Measurements from ENCODE around the gene ITGAD. TPM values are rescaled to one million over a fixed set of nuclear protein-coding genes. Genes with fewer than 3 reads are reported as not detected.

The ITGAD gene
- total and polyA plus RNA-seq, 2 of the 13 experiments (the other 11 are each of a cell fraction or from before 2014, with no cell fraction given), result not detected

DNA sequence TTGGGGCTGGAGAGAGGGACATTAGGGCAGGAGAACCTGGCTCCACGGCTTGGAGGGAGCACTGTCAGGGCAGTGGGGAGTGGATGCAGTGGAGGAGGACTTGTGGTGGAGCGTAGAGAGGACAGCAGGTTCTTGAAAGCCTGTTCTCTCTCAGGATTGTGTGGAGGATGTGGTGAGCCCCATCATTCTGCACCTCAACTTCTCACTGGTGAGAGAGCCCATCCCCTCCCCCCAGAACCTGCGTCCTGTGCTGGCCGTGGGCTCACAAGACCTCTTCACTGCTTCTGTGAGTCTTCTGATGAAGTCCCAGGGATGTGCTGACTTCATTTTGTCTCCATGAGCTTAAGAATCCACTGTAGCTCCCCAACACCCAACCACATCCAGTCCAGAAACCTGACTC lies 21.6 kb downstream of the ITGAD start:
- in situ Hi-C loops (cut with HindIII; ENCODE audit: extremely low pct_ligation_motif_present, low pct_unique_long_range_greater_than_20kb), result no loop called here
- no peak for TF ChIP-seq ZNF776 (CRISPR knock-in tag; IDR thresholded peaks at IDR 0.05)
- TF ChIP-seq FOXA1 (IDR thresholded peaks at IDR 0.05), result no peak
- TF ChIP-seq FOXA1 (CRISPR knock-in tag; IDR thresholded peaks at IDR 0.05), result no peak
- no peak for TF ChIP-seq HDAC2 (CRISPR knock-in tag; IDR thresholded peaks at IDR 0.05)
- no peak for TF ChIP-seq ZC3H13 (CRISPR knock-in tag; IDR thresholded peaks at IDR 0.05)
- TF ChIP-seq SKI (IDR thresholded peaks at IDR 0.05; ENCODE audit: partially characterized antibody), result no peak
- TF ChIP-seq, protein P1, sequence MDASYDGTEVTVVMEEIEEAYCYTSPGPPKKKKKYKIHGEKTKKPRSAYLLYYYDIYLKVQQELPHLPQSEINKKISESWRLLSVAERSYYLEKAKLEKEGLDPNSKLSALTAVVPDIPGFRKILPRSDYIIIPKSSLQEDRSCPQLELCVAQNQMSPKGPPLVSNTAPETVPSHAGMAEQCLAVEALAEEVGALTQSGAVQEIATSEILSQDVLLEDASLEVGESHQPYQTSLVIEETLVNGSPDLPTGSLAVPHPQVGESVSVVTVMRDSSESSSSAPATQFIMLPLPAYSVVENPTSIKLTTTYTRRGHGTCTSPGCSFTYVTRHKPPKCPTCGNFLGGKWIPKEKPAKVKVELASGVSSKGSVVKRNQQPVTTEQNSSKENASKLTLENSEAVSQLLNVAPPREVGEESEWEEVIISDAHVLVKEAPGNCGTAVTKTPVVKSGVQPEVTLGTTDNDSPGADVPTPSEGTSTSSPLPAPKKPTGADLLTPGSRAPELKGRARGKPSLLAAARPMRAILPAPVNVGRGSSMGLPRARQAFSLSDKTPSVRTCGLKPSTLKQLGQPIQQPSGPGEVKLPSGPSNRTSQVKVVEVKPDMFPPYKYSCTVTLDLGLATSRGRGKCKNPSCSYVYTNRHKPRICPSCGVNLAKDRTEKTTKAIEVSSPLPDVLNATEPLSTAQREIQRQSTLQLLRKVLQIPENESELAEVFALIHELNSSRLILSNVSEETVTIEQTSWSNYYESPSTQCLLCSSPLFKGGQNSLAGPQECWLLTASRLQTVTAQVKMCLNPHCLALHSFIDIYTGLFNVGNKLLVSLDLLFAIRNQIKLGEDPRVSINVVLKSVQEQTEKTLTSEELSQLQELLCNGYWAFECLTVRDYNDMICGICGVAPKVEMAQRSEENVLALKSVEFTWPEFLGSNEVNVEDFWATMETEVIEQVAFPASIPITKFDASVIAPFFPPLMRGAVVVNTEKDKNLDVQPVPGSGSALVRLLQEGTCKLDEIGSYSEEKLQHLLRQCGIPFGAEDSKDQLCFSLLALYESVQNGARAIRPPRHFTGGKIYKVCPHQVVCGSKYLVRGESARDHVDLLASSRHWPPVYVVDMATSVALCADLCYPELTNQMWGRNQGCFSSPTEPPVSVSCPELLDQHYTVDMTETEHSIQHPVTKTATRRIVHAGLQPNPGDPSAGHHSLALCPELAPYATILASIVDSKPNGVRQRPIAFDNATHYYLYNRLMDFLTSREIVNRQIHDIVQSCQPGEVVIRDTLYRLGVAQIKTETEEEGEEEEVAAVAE (CRISPR knock-in tag; IDR thresholded peaks at IDR 0.05; ENCODE audit: borderline replicate concordance), result no peak
- TF ChIP-seq TOPORS (CRISPR knock-in tag; IDR thresholded peaks at IDR 0.05), result no peak
- TF ChIP-seq HOXD1 (CRISPR knock-in tag; IDR thresholded peaks at IDR 0.05), result no peak
- TF ChIP-seq ZNF205 (CRISPR knock-in tag; IDR thresholded peaks at IDR 0.05), result no peak
- TF ChIP-seq, protein P2, sequence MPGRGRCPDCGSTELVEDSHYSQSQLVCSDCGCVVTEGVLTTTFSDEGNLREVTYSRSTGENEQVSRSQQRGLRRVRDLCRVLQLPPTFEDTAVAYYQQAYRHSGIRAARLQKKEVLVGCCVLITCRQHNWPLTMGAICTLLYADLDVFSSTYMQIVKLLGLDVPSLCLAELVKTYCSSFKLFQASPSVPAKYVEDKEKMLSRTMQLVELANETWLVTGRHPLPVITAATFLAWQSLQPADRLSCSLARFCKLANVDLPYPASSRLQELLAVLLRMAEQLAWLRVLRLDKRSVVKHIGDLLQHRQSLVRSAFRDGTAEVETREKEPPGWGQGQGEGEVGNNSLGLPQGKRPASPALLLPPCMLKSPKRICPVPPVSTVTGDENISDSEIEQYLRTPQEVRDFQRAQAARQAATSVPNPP (CRISPR knock-in tag; IDR thresholded peaks at IDR 0.05), result no peak
- TF ChIP-seq, protein P3, sequence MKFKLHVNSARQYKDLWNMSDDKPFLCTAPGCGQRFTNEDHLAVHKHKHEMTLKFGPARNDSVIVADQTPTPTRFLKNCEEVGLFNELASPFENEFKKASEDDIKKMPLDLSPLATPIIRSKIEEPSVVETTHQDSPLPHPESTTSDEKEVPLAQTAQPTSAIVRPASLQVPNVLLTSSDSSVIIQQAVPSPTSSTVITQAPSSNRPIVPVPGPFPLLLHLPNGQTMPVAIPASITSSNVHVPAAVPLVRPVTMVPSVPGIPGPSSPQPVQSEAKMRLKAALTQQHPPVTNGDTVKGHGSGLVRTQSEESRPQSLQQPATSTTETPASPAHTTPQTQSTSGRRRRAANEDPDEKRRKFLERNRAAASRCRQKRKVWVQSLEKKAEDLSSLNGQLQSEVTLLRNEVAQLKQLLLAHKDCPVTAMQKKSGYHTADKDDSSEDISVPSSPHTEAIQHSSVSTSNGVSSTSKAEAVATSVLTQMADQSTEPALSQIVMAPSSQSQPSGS (CRISPR knock-in tag; IDR thresholded peaks at IDR 0.05), result no peak
- TF ChIP-seq, protein P4, sequence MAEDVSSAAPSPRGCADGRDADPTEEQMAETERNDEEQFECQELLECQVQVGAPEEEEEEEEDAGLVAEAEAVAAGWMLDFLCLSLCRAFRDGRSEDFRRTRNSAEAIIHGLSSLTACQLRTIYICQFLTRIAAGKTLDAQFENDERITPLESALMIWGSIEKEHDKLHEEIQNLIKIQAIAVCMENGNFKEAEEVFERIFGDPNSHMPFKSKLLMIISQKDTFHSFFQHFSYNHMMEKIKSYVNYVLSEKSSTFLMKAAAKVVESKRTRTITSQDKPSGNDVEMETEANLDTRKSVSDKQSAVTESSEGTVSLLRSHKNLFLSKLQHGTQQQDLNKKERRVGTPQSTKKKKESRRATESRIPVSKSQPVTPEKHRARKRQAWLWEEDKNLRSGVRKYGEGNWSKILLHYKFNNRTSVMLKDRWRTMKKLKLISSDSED (CRISPR knock-in tag; IDR thresholded peaks at IDR 0.05), result no peak
- TF ChIP-seq, protein P5, sequence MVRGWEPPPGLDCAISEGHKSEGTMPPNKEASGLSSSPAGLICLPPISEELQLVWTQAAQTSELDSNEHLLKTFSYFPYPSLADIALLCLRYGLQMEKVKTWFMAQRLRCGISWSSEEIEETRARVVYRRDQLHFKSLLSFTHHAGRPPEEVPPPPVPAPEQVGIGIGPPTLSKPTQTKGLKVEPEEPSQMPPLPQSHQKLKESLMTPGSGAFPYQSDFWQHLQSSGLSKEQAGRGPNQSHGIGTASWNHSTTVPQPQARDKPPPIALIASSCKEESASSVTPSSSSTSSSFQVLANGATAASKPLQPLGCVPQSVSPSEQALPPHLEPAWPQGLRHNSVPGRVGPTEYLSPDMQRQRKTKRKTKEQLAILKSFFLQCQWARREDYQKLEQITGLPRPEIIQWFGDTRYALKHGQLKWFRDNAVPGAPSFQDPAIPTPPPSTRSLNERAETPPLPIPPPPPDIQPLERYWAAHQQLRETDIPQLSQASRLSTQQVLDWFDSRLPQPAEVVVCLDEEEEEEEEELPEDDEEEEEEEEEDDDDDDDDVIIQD (CRISPR knock-in tag; IDR thresholded peaks at IDR 0.05; ENCODE audit: low read depth), result no peak
- TF ChIP-seq ZZZ3 (CRISPR knock-in tag; IDR thresholded peaks at IDR 0.05; ENCODE audit: borderline replicate concordance), result no peak
- no peak for TF ChIP-seq KDM3A (CRISPR knock-in tag; IDR thresholded peaks at IDR 0.05; ENCODE audit: low read depth)

More for the DNA sequence above, 21.6 kb downstream of the ITGAD start:
- ChIA-PET CTCF (ENCODE audit: low intra/inter-chr PET ratio, low total read pairs) (no interaction called here), POLR2A (no interaction called here)
- no TSS peak for BruUV-seq (replicated peaks)
- Histone ChIP-seq H3K4me1 (ENCODE audit: insufficient read depth, low read length) (no peaks in the 10 kb centered on the region), H2AFZ (ENCODE audit: low read length) (no peak overlapping the region), H3K27ac (ENCODE audit: extremely low read length, insufficient read depth, low read length) (no peak overlapping the region), H3K4me3 (replicated peaks in 1 of 3; ENCODE audit: insufficient read depth in 1 of 3, low read depth in 2 of 3, low read length in 3 of 3) (no peak overlapping the region), H3K36me3 (replicated peaks in 1 of 2; ENCODE audit: control insufficient read depth in 1 of 2, insufficient read depth in 2 of 2, low read length in 2 of 2) (no peaks in the 10 kb centered on the region), H3K4me2 (ENCODE audit: low read depth, low read length) (no peak overlapping the region), H3K27me3 (ENCODE audit: control insufficient read depth in 1 of 2, insufficient read depth in 2 of 2, low read length in 2 of 2) (peaks cover 3 to 56% of the 10 kb centered on the region in 2 experiments; a peak in 4 of 5 replicates), H3K79me2 (ENCODE audit: insufficient read depth, low read length) (no peaks in the 10 kb centered on the region), H4K20me1 (ENCODE audit: insufficient read depth, low read length) (no peaks in the 10 kb centered on the region), H3K9me3 (ENCODE audit: low read length) (no peaks in the 10 kb centered on the region), H3K9ac (ENCODE audit: insufficient read depth, low read depth, low read length) (no peak overlapping the region)
- ATAC-seq (no peak), DNase-seq (ENCODE audit: low spot score) (no peak), FAIRE-seq (no peak)
- WGBS (ENCODE audit: low lambda C conversion rate), result 2% methylated on average over 4 of the region's 4 CpGs
- intact Hi-C loops (cut with micrococcal nuclease; ENCODE audit: unreplicated experiment), result no loop called here

Data from HepG2 (cell line).